Measurements from ENCODE around the gene CHPT1. TPM values are rescaled to one million over a fixed set of nuclear protein-coding genes. Genes with fewer than 3 reads are reported as not detected.

Gene CHPT1
- total and polyA plus RNA-seq, 9 of the 15 experiments (the other 6 are each of a cell fraction or from before 2014, with no cell fraction given): 15.3 to 210 (median 91.9) TPM

- TF ChIP-seq HNRNPL (IDR thresholded peaks at IDR 0.05; ENCODE audit: low read depth, low read length): no peak
- no peak for TF ChIP-seq RNF219 (CRISPR knock-in tag; IDR thresholded peaks at IDR 0.05)
- TF ChIP-seq ZEB2 (IDR thresholded peaks at IDR 0.05): no peak
- no peak for TF ChIP-seq NFIX (CRISPR knock-in tag; IDR thresholded peaks at IDR 0.05; ENCODE audit: low read depth)
- no peak for TF ChIP-seq PPARD (CRISPR knock-in tag; IDR thresholded peaks at IDR 0.05)
- no peak for TF ChIP-seq ZNF717 (CRISPR knock-in tag; IDR thresholded peaks at IDR 0.05)
- TF ChIP-seq ZBTB12 (CRISPR knock-in tag; IDR thresholded peaks at IDR 0.05): no peak
- peak; percentile 29; the same call in 1 of the 2 replicates for TF ChIP-seq ESRRA (IDR thresholded peaks at IDR 0.05; ENCODE audit: borderline replicate concordance, low read depth)
- TF ChIP-seq CBX3 (IDR thresholded peaks at IDR 0.05; ENCODE audit: borderline replicate concordance in 1 of 2, low read length in 2 of 2): no peak
- TF ChIP-seq NR1H2 (CRISPR knock-in tag; IDR thresholded peaks at IDR 0.05): no peak
- TF ChIP-seq ZNF584 (CRISPR knock-in tag; IDR thresholded peaks at IDR 0.05; ENCODE audit: low read depth): no peak
- no peak for TF ChIP-seq CBFA2T3 (IDR thresholded peaks at IDR 0.05)
- TF ChIP-seq TAF1 (IDR thresholded peaks at IDR 0.05; ENCODE audit: control insufficient read depth, extremely low read depth, insufficient read depth, low read length, severe bottlenecking): peak; percentile 67
- TF ChIP-seq ARID1B (IDR thresholded peaks at IDR 0.05): no peak
- TF ChIP-seq ZNF174 (CRISPR knock-in tag; IDR thresholded peaks at IDR 0.05): no peak
- no peak for TF ChIP-seq THAP7 (CRISPR knock-in tag; IDR thresholded peaks at IDR 0.05)
- no peak for TF ChIP-seq CHD1 (IDR thresholded peaks at IDR 0.05; ENCODE audit: low read length)
- no peak for TF ChIP-seq C11orf30 (IDR thresholded peaks at IDR 0.05; ENCODE audit: low read depth)
- TF ChIP-seq, protein P1, sequence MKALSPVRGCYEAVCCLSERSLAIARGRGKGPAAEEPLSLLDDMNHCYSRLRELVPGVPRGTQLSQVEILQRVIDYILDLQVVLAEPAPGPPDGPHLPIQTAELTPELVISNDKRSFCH (CRISPR knock-in tag; IDR thresholded peaks at IDR 0.05): no peak
- TF ChIP-seq, protein P1 (tag; IDR thresholded peaks at IDR 0.05): no peak
- TF ChIP-seq FOS (IDR thresholded peaks at IDR 0.05; ENCODE audit: extremely low read depth, insufficient read length): no peak
- no peak for TF ChIP-seq MTA2 (IDR thresholded peaks at IDR 0.05; ENCODE audit: low read depth)
- TF ChIP-seq PHB2 (IDR thresholded peaks at IDR 0.05; ENCODE audit: low read depth): no peak
- TF ChIP-seq MEF2D (tag; conservative IDR thresholded peaks at IDR 0.05; ENCODE audit: low read depth): no peak
- TF ChIP-seq MBD2 (IDR thresholded peaks at IDR 0.05; ENCODE audit: borderline replicate concordance, low read depth): peak; percentile 18; the same call in 1 of the 2 replicates
- TF ChIP-seq NR2C1 (IDR thresholded peaks at IDR 0.05): no peak
- peak; percentile 30 for TF ChIP-seq NR2C1 (tag; IDR thresholded peaks at IDR 0.05)
These were observed at the start of gene CHPT1 (continued) for GRCh38 chr12:101697197-101697929.

Measured in K562 (cell line).